IPS-11a (cell line): ENCODE results near the gene IGSF10.

Source experiments
- H3K4me3 ChIP-seq: one replicate; pipeline ENCODE4 v1.5.1; 2013; ENCODE audit warnings: low read depth, low read length, control low read depth

IGSF10 gene

GRCh38 chr3:151423091-151423490 lies 37.8 kb downstream of the IGSF10 start:
- H3K4me3 ChIP-seq = no peak overlapping the region

GRCh38 chr3:151421938-151422337 lies 38.9 kb downstream of the IGSF10 start:
- H3K4me3 ChIP-seq = no peak overlapping the region

DNA sequence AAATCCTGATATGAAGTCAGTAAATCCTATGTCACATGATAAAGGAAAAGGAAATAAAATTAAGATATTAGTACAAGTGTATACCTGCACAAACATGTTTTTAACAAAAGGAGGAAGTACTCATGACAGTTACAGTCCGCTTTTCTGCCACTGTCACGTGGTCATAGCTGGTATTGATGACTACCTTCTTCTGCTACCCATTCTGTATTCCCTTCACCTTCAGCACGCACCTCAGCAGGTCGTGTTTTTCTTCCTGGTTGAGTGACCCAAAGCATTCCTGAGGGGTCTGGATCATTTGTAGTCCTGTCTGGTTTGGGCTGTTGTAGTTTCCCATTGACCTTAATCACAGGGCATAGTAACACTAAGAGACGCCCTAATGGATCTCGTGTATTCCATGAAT lies 41.1 kb downstream of the IGSF10 start:
- H3K4me3 ChIP-seq = no peak overlapping the region

DNA sequence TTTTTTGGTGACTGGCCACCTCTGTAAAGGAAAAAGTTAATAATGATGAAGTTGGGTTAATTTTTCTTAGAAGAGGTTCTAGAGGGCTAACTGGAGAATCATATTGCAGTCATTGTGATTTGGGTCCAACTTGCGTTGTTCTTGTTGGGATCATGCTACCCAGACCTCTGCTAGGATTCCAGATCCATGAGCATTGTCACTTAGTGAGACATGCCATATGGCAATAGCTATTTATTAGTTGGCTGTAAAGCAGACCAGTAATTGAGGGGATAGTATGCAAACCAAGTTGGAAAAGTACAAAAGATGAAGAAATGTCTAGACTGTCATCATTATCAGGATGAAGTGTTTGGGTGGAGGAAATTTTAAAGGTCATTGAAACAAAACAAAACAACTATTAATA lies 45.6 kb downstream of the IGSF10 start:
- H3K4me3 ChIP-seq = no peak overlapping the region

GRCh38 chr3:151412989-151413388 lies 47.9 kb downstream of the IGSF10 start:
- H3K4me3 ChIP-seq = no peak overlapping the region
